ENCODE measurements around the gene WARS2.

Gene WARS2

GRCh38 chr1:118991448-118991847 lies 149.0 kb downstream of the WARS2 start:
- TF ChIP-seq POLR2AphosphoS5 (IDR thresholded peaks at IDR 0.05; ENCODE audit: low read depth, low read length) (no peak), TAF1 (IDR thresholded peaks at IDR 0.05; ENCODE audit: borderline replicate concordance, insufficient read depth, low read length) (no peak), FOXP2 (optimal IDR thresholded peaks at IDR 0.05; ENCODE audit: borderline replicate concordance, extremely low read depth, extremely low read length, insufficient read depth) (no peak), REST (IDR thresholded peaks at IDR 0.05; ENCODE audit: insufficient read depth in 1 of 2, low read depth in 2 of 2, low read length in 2 of 2) (no peak), SIN3A (IDR thresholded peaks at IDR 0.05; ENCODE audit: borderline replicate concordance, insufficient read depth, low read length) (no peak)

GRCh38 chr1:118990513-118991152 lies 149.8 kb downstream of the WARS2 start:
- TF ChIP-seq REST (IDR thresholded peaks at IDR 0.05; ENCODE audit: insufficient read depth in 1 of 2, low read depth in 2 of 2, low read length in 2 of 2) (no peak), FOXP2 (optimal IDR thresholded peaks at IDR 0.05; ENCODE audit: borderline replicate concordance, extremely low read depth, extremely low read length, insufficient read depth) (no peak), POLR2AphosphoS5 (IDR thresholded peaks at IDR 0.05; ENCODE audit: low read depth, low read length) (no peak), SIN3A (IDR thresholded peaks at IDR 0.05; ENCODE audit: borderline replicate concordance, insufficient read depth, low read length) (no peak), TAF1 (IDR thresholded peaks at IDR 0.05; ENCODE audit: borderline replicate concordance, insufficient read depth, low read length) (no peak)

GRCh38 chr1:118989878-118990378 lies 150.5 kb downstream of the WARS2 start:
- TF ChIP-seq TAF1 (IDR thresholded peaks at IDR 0.05; ENCODE audit: borderline replicate concordance, insufficient read depth, low read length) (no peak), POLR2AphosphoS5 (IDR thresholded peaks at IDR 0.05; ENCODE audit: low read depth, low read length) (no peak)

- no peak for TF ChIP-seq FOXP2 (optimal IDR thresholded peaks at IDR 0.05; ENCODE audit: borderline replicate concordance, extremely low read depth, extremely low read length, insufficient read depth)
- TF ChIP-seq SIN3A (IDR thresholded peaks at IDR 0.05; ENCODE audit: borderline replicate concordance, insufficient read depth, low read length): no peak
- no peak for TF ChIP-seq TAF1 (IDR thresholded peaks at IDR 0.05; ENCODE audit: borderline replicate concordance, insufficient read depth, low read length)
- no peak for TF ChIP-seq REST (IDR thresholded peaks at IDR 0.05; ENCODE audit: insufficient read depth in 1 of 2, low read depth in 2 of 2, low read length in 2 of 2)
- no peak for TF ChIP-seq POLR2AphosphoS5 (IDR thresholded peaks at IDR 0.05; ENCODE audit: low read depth, low read length)
These were observed 151.2 kb downstream of the WARS2 start for GRCh38 chr1:118989006-118989815.

- TF ChIP-seq SIN3A (IDR thresholded peaks at IDR 0.05; ENCODE audit: borderline replicate concordance, insufficient read depth, low read length): no peak
- no peak for TF ChIP-seq FOXP2 (optimal IDR thresholded peaks at IDR 0.05; ENCODE audit: borderline replicate concordance, extremely low read depth, extremely low read length, insufficient read depth)
- TF ChIP-seq TAF1 (IDR thresholded peaks at IDR 0.05; ENCODE audit: borderline replicate concordance, insufficient read depth, low read length): no peak
- no peak for TF ChIP-seq REST (IDR thresholded peaks at IDR 0.05; ENCODE audit: insufficient read depth in 1 of 2, low read depth in 2 of 2, low read length in 2 of 2)
These were observed 152.1 kb downstream of the WARS2 start, which contains the start of gene TBX15 for GRCh38 chr1:118988186-118989005. TSS of gene TBX15 (minus strand) at chr1:118988343. CDS start at chr1:118987795, 548 bp downstream.
